Measurements from ENCODE around the gene SLC2A2. TPM values are rescaled to one million over a fixed set of nuclear protein-coding genes. Genes with fewer than 3 reads are reported as not detected.

SLC2A2 gene
- total and polyA plus RNA-seq, 4 experiments from 2014 or later: not detected

DNA sequence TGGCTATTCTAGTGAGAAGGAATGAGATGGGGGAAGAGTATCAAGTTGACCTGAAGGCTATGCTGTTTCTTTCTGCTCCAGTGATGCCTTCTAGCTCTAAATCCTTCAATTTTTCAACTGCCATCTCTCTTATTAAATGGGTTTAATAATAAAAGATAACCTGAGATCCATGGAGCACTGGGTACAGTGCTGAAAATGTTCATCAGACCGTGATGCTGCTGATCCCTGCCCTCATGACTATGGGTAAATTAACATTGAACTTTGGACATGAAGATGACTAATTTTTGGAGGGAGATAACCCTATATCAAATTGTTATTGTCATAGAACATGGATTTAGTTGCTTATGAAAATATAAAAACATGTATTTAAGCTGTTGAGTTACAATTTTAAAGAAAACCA, 27.7 kb upstream of the SLC2A2 start:
- intact Hi-C loops (cut with micrococcal nuclease): loop anchor here (10.0 kb wide), 1 partner anchor 1611 kb away; no protein-coding TSS in a partner anchor
- H3K27me3 Mint-ChIP-seq: no peaks in the 10 kb centered on the region
- DNase-seq: no peak
- POLR2A ChIA-PET (ENCODE audit: partially characterized antibody): no interaction called here
- Histone ChIP-seq H3K9me3 (ENCODE audit: control insufficient read depth in 1 of 2, low read length in 2 of 2) (no peaks in the 10 kb centered on the region), H3K4me1 (ENCODE audit: insufficient read depth, low read length) (no peaks in the 10 kb centered on the region), H3K27me3 (ENCODE audit: insufficient read depth, low read length) (no peaks in the 10 kb centered on the region), H3K36me3 (ENCODE audit: insufficient read depth, low read length) (no peaks in the 10 kb centered on the region), H3K27ac (ENCODE audit: low read depth, low read length) (no peak overlapping the region), H3K4me3 (ENCODE audit: low read length in 2 of 2) (no peak overlapping the region)
- H3K4me1 Mint-ChIP-seq: peaks cover 0 to 4% (median 1%) of the 10 kb centered on the region in 4 donors
- no peak overlapping the region for H3K27ac Mint-ChIP-seq
- CTCF ChIA-PET (ENCODE audit: partially characterized antibody): no interaction called here
- peaks cover 0 to 10% (median 3%) of the 10 kb centered on the region in 8 donors for H3K9me3 Mint-ChIP-seq
- peaks cover 0 to 1% of the 10 kb centered on the region in 2 donors for H3K36me3 Mint-ChIP-seq
- H3K4me3 Mint-ChIP-seq: no peak overlapping the region

DNA sequence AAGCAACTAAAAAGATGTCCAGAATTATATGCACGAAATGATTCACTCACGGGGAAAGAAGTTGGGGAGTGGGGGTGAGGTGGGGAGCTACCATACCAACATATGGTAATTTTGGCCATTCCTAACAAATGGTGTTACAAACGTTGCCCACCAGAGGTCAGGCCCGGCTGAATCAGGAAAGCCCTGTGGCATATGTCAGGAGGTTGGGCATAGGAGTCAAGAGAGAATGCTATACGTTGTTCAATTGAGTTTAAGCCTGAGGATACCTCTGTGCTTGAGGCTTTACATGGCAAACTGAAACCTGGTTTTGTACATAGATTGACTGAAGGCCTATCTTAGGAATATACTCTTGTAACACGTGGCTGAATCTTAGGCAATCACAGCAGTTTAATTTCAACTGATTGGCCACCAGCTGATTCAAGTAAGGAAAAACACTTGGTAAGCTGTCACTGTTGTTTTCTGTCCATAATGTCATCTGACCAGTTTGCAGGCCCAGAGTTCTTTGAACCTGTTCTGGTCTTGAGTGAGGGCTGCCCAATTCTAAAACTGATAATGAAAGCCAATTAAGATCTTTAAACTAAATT, 23.4 kb upstream of the SLC2A2 start:
- Mint-ChIP-seq H3K4me3 (no peak overlapping the region), H3K9me3 (peaks cover 0 to 10% (median 3%) of the 10 kb centered on the region in 8 donors), H3K27me3 (peaks cover 6 to 7% of the 10 kb centered on the region in 2 donors), H3K4me1 (peaks cover 0 to 4% (median 1%) of the 10 kb centered on the region in 4 donors), H3K27ac (no peak overlapping the region), H3K36me3 (no peaks in the 10 kb centered on the region)
- intact Hi-C loops (cut with micrococcal nuclease): loop anchor here (1.0 to 10.0 kb wide), 3 partner anchors 517 to 1615 kb away; no protein-coding TSS in a partner anchor
- Histone ChIP-seq H3K27ac (ENCODE audit: low read depth, low read length) (no peak overlapping the region), H3K27me3 (ENCODE audit: insufficient read depth, low read length) (no peaks in the 10 kb centered on the region), H3K9me3 (ENCODE audit: control insufficient read depth in 1 of 2, low read length in 2 of 2) (no peaks in the 10 kb centered on the region), H3K36me3 (ENCODE audit: insufficient read depth, low read length) (no peaks in the 10 kb centered on the region), H3K4me3 (ENCODE audit: low read length in 2 of 2) (no peak overlapping the region), H3K4me1 (ENCODE audit: insufficient read depth, low read length) (no peaks in the 10 kb centered on the region)
- peak in 4 of 5 donors; percentile 17 to 37 (median 23) for DNase-seq
- ChIA-PET POLR2A (ENCODE audit: partially characterized antibody) (no interaction called here), CTCF (ENCODE audit: partially characterized antibody) (interaction anchor here (0.6 to 4.0 kb wide), 7 partner anchors 9 to 726 kb away, joined by 3 to 48 read pairs (median 4); no protein-coding TSS in a partner anchor)

DNA sequence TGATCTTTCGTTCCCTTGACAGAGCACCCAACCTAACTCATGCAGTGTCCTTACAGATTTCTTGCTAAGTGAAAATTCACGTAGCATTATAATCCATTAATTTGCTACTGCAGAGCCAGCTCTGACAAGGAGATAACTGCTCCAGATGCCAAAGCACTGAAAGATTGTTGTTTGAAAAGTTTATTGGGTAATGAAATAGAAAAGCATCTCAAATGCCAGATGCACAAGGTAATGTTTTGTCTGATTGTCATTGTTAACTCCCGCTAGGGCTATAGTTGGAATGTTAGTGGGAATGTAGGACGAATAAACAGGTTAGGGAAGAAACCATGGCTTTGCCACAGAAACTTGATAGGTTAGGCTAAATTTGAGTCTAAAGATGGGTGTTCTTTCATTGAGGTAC, 20.2 kb upstream of the SLC2A2 start:
- intact Hi-C loops (cut with micrococcal nuclease): no loop called here
- Histone ChIP-seq H3K4me3 (ENCODE audit: low read length in 2 of 2) (no peak overlapping the region), H3K27ac (ENCODE audit: low read depth, low read length) (no peak overlapping the region), H3K4me1 (ENCODE audit: insufficient read depth, low read length) (no peaks in the 10 kb centered on the region), H3K9me3 (ENCODE audit: control insufficient read depth in 1 of 2, low read length in 2 of 2) (no peaks in the 10 kb centered on the region), H3K27me3 (ENCODE audit: insufficient read depth, low read length) (no peaks in the 10 kb centered on the region), H3K36me3 (ENCODE audit: insufficient read depth, low read length) (no peaks in the 10 kb centered on the region)
- DNase-seq: no peak
- H3K9me3 Mint-ChIP-seq: no peaks in the 10 kb centered on the region
- ChIA-PET CTCF (ENCODE audit: partially characterized antibody) (interaction anchor here (1.4 to 1.7 kb wide), 2 partner anchors 518 to 726 kb away, joined by 4 to 6 read pairs; no protein-coding TSS in a partner anchor), POLR2A (ENCODE audit: partially characterized antibody) (no interaction called here)
- H3K27ac Mint-ChIP-seq: no peak overlapping the region
- H3K4me1 Mint-ChIP-seq: peaks cover 0 to 4% (median 1%) of the 10 kb centered on the region in 4 donors
- no peaks in the 10 kb centered on the region for H3K36me3 Mint-ChIP-seq
- no peak overlapping the region for H3K4me3 Mint-ChIP-seq
- peaks cover 9 to 19% of the 10 kb centered on the region in 2 donors for H3K27me3 Mint-ChIP-seq

DNA sequence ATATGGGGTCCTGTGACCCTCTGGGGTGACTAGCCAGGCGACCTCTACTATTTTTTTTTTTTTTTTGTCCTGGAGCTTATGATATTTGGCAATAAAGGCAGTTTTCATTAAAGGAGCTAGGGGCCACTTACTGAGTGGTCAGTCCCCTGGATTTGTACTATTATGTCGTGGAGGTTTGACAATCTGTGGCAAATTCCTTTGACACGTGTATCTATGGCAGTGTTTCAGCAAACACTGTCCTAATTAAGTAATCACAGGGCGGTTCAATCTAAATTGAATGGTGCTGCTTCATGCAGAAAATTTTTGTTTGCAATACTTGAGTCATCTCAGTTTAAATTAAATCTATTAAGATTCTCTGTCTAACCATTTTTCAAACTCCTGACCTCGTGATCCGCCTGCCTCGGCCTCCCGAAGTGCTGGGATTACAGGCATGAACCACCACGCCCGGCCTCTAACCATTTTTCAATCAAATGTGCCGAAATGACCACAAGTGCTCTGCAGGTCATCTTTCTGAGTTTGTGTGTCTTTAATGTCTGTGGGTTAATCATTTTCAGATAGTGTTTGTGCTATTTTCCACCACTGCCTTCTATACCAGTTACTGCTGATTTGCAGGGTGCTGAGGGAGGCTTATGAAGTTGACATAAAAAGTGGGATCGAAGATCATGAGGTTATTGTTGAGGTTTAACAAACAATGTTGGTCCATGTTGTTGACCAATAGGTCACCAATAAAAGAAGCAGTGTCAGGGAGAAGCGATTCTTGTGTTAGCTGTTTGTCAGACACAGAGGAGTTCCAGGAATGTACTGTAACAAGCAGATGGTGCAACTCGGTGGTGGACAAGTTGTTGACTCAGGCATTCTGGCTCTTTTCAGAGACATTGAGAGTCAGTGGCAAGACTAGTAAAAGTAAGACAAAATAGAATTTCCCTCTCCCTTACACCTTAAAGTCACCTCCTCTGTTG, 18.6 kb upstream of the SLC2A2 start:
- no peak overlapping the region for H3K4me3 Mint-ChIP-seq
- Histone ChIP-seq H3K9me3 (ENCODE audit: control insufficient read depth in 1 of 2, low read length in 2 of 2) (no peaks in the 10 kb centered on the region), H3K4me1 (ENCODE audit: insufficient read depth, low read length) (no peaks in the 10 kb centered on the region), H3K27me3 (ENCODE audit: insufficient read depth, low read length) (no peaks in the 10 kb centered on the region), H3K4me3 (ENCODE audit: low read length in 2 of 2) (no peak overlapping the region), H3K27ac (ENCODE audit: low read depth, low read length) (no peak overlapping the region), H3K36me3 (ENCODE audit: insufficient read depth, low read length) (no peaks in the 10 kb centered on the region)
- peaks cover 9 to 22% of the 10 kb centered on the region in 2 donors for H3K27me3 Mint-ChIP-seq
- DNase-seq: no peak
- peaks cover 0 to 4% (median 1%) of the 10 kb centered on the region in 4 donors for H3K4me1 Mint-ChIP-seq
- H3K9me3 Mint-ChIP-seq: no peaks in the 10 kb centered on the region
- POLR2A ChIA-PET (ENCODE audit: partially characterized antibody): no interaction called here
- intact Hi-C loops (cut with micrococcal nuclease): no loop called here
- CTCF ChIA-PET (ENCODE audit: partially characterized antibody): interaction anchor here (0.9 kb wide), 1 partner anchor 728 kb away, joined by 3 read pairs; no protein-coding TSS in a partner anchor
- no peak overlapping the region for H3K27ac Mint-ChIP-seq
- H3K36me3 Mint-ChIP-seq: no peaks in the 10 kb centered on the region

DNA sequence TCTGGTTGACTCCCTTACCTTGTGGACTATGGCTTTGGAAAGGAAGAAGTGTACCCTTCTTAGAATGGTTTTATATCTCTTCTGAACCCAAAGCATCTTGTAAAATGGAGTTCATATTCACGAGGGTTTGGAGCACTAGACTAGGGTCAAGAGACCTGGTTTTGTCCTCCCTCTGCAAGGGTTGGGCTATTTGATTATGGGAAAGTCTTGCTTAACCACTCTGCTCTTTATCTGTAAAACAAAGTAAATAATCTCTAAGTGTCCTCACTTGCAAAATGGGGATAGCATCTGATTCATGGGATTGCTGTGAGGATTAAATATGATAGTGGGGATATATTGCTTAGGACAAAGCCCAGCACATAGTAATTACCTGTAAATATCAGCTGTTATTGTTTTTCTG, 17.9 kb upstream of the SLC2A2 start:
- no peak overlapping the region for H3K27ac ChIP-seq (ENCODE audit: low read depth, low read length)
- Mint-ChIP-seq H3K9me3 (no peaks in the 10 kb centered on the region), H3K4me3 (no peak overlapping the region), H3K36me3 (no peaks in the 10 kb centered on the region), H3K27ac (no peak overlapping the region), H3K4me1 (no peaks in the 10 kb centered on the region), H3K27me3 (peaks cover 13 to 26% of the 10 kb centered on the region in 2 donors)
- H3K9me3 ChIP-seq (ENCODE audit: control insufficient read depth in 1 of 2, low read length in 2 of 2): no peaks in the 10 kb centered on the region
- DNase-seq: no peak
- no peak overlapping the region for H3K4me3 ChIP-seq (ENCODE audit: low read length in 2 of 2)
- intact Hi-C loops (cut with micrococcal nuclease): no loop called here
- ChIA-PET POLR2A (ENCODE audit: partially characterized antibody) (no interaction called here), CTCF (ENCODE audit: partially characterized antibody) (interaction anchor here (0.9 kb wide), 1 partner anchor 728 kb away, joined by 3 read pairs; no protein-coding TSS in a partner anchor)
- no peaks in the 10 kb centered on the region for H3K27me3 ChIP-seq (ENCODE audit: insufficient read depth, low read length)
- H3K4me1 ChIP-seq (ENCODE audit: insufficient read depth, low read length): no peaks in the 10 kb centered on the region
- no peaks in the 10 kb centered on the region for H3K36me3 ChIP-seq (ENCODE audit: insufficient read depth, low read length)

DNA sequence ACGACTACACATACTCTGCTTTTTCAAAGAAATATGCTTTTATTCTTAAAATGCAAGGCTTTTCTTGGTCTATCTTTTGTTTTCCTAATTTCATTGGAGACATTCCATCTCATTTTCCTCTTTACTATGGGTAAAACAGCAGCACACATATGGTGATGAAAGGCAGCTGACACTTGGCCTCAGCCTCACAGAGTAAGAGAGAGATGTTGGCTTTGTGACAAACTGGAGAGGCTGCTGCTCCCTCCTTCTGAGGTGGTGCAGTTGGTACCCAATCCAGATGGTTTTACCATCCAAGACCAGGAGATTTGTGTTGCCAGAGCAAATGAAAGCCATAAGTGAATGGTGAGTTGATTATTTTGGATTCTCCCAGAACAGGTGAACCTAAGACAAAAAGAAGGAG, 13.2 kb upstream of the SLC2A2 start:
- Mint-ChIP-seq H3K4me1 (no peaks in the 10 kb centered on the region), H3K27me3 (peaks cover 11 to 25% of the 10 kb centered on the region in 2 donors), H3K4me3 (no peak overlapping the region), H3K27ac (no peak overlapping the region), H3K36me3 (no peaks in the 10 kb centered on the region), H3K9me3 (no peaks in the 10 kb centered on the region)
- DNase-seq: no peak
- Histone ChIP-seq H3K4me1 (ENCODE audit: insufficient read depth, low read length) (no peaks in the 10 kb centered on the region), H3K4me3 (ENCODE audit: low read length in 2 of 2) (no peak overlapping the region), H3K27me3 (ENCODE audit: insufficient read depth, low read length) (peaks cover 6% of the 10 kb centered on the region), H3K36me3 (ENCODE audit: insufficient read depth, low read length) (no peaks in the 10 kb centered on the region), H3K9me3 (ENCODE audit: control insufficient read depth in 1 of 2, low read length in 2 of 2) (no peaks in the 10 kb centered on the region), H3K27ac (ENCODE audit: low read depth, low read length) (no peak overlapping the region)
- CTCF ChIA-PET (ENCODE audit: partially characterized antibody): no interaction called here
- intact Hi-C loops (cut with micrococcal nuclease): no loop called here
- POLR2A ChIA-PET (ENCODE audit: partially characterized antibody): no interaction called here

DNA sequence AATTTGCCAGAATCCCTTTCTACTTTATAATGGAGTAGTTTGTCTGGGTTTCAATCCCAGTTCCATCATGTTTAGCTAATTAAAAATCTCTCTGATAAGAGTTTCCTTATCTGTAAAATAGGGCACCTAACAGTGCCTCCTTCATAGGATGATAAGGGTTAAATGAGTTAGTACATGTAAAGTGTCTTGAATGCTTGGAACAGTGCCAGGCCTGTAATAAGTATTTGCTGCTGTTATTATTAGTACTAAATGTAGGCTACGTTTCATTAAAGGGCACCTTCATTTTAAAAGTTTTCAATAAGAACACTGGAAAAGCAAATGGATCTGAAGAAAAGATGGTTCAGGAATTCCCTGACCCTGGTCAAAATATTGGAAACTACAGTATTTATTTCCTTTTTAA, 11.8 kb upstream of the SLC2A2 start:
- H3K36me3 Mint-ChIP-seq: no peaks in the 10 kb centered on the region
- intact Hi-C loops (cut with micrococcal nuclease): no loop called here
- H3K9me3 ChIP-seq (ENCODE audit: control insufficient read depth in 1 of 2, low read length in 2 of 2): no peaks in the 10 kb centered on the region
- no peak overlapping the region for H3K4me3 ChIP-seq (ENCODE audit: low read length in 2 of 2)
- no peaks in the 10 kb centered on the region for H3K4me1 ChIP-seq (ENCODE audit: insufficient read depth, low read length)
- no peak for DNase-seq
- no peak overlapping the region for H3K27ac Mint-ChIP-seq
- no peak overlapping the region for H3K4me3 Mint-ChIP-seq
- H3K27me3 Mint-ChIP-seq: peaks cover 13 to 20% of the 10 kb centered on the region in 2 donors
- no peaks in the 10 kb centered on the region for H3K4me1 Mint-ChIP-seq
- no peaks in the 10 kb centered on the region for H3K9me3 Mint-ChIP-seq
- ChIA-PET CTCF (ENCODE audit: partially characterized antibody) (no interaction called here), POLR2A (ENCODE audit: partially characterized antibody) (no interaction called here)
- H3K27ac ChIP-seq (ENCODE audit: low read depth, low read length): no peak overlapping the region
- no peaks in the 10 kb centered on the region for H3K36me3 ChIP-seq (ENCODE audit: insufficient read depth, low read length)
- peaks cover 6% of the 10 kb centered on the region for H3K27me3 ChIP-seq (ENCODE audit: insufficient read depth, low read length)

Data from CD4-positive, alpha-beta memory T cell (primary cell).